ENCODE measurements around the gene IL23R.

Gene IL23R

GRCh38 chr1:67149179-67149770 is 17.0 kb upstream of the IL23R start:
- DNase-seq (ENCODE audit: low read depth in 2 of 2), result no peak

- DNase-seq (ENCODE audit: low read depth in 2 of 2), result no peak
Observed at GRCh38 chr1:67150931-67151330, 15.3 kb upstream of the IL23R start.

- no peak for DNase-seq (ENCODE audit: low read depth in 2 of 2)
Observed at GRCh38 chr1:67158401-67158800, 7.9 kb upstream of the IL23R start.

- no peak for DNase-seq (ENCODE audit: low read depth in 2 of 2)
Observed at GRCh38 chr1:67159233-67159632, 7.0 kb upstream of the IL23R start.

- peak in 1 of 2 donors; percentile 33 for DNase-seq (ENCODE audit: low read depth in 2 of 2)
Observed at GRCh38 chr1:67162954-67163353, 3.3 kb upstream of the IL23R start.

GRCh38 chr1:67165468-67166041 is 699 bp upstream of the IL23R start:
- no peak for DNase-seq (ENCODE audit: low read depth in 2 of 2)

- DNase-seq (ENCODE audit: low read depth in 2 of 2), result no peak
Observed at GRCh38 chr1:67169496-67169895, 3.2 kb downstream of the IL23R start.

- DNase-seq (ENCODE audit: low read depth in 2 of 2), result no peak
Observed at GRCh38 chr1:67169932-67170331, 3.7 kb downstream of the IL23R start.

GRCh38 chr1:67170751-67171573 is 4.7 kb downstream of the IL23R start:
- no peak for DNase-seq (ENCODE audit: low read depth in 2 of 2)

- no peak for DNase-seq (ENCODE audit: low read depth in 2 of 2)
Observed at GRCh38 chr1:67171574-67171955, 5.3 kb downstream of the IL23R start.

- DNase-seq (ENCODE audit: low read depth in 2 of 2), result no peak
Observed at GRCh38 chr1:67171978-67172377, 5.7 kb downstream of the IL23R start.

GRCh38 chr1:67173988-67174387 is 7.7 kb downstream of the IL23R start:
- DNase-seq (ENCODE audit: low read depth in 2 of 2), result no peak

GRCh38 chr1:67174716-67175284 is 8.5 kb downstream of the IL23R start:
- DNase-seq (ENCODE audit: low read depth in 2 of 2), result no peak

GRCh38 chr1:67175530-67176087 is 9.4 kb downstream of the IL23R start:
- no peak for DNase-seq (ENCODE audit: low read depth in 2 of 2)

GRCh38 chr1:67184838-67185421 is 18.7 kb downstream of the IL23R start:
- DNase-seq (ENCODE audit: low read depth in 2 of 2), result no peak

- DNase-seq (ENCODE audit: low read depth in 2 of 2), result no peak
Observed at GRCh38 chr1:67188137-67188536, 21.9 kb downstream of the IL23R start.

GRCh38 chr1:67189953-67190352 is 23.7 kb downstream of the IL23R start:
- DNase-seq (ENCODE audit: low read depth in 2 of 2), result no peak

GRCh38 chr1:67190410-67190809 is 24.2 kb downstream of the IL23R start:
- DNase-seq (ENCODE audit: low read depth in 2 of 2), result no peak

GRCh38 chr1:67190942-67191341 is 24.7 kb downstream of the IL23R start:
- DNase-seq (ENCODE audit: low read depth in 2 of 2), result no peak

- no peak for DNase-seq (ENCODE audit: low read depth in 2 of 2)
Observed at GRCh38 chr1:67191668-67192520, 25.6 kb downstream of the IL23R start.

- DNase-seq (ENCODE audit: low read depth in 2 of 2), result no peak
Observed at GRCh38 chr1:67192902-67193301, 26.6 kb downstream of the IL23R start.

All from stimulated activated CD8-positive, alpha-beta memory T cell treated with anti-CD3 and anti-CD28 coated beads, Interleukin-2, amount 100 ng/mL, for 48 hours (primary cell).